Measurements from ENCODE around the gene CD200R1.

DNA sequence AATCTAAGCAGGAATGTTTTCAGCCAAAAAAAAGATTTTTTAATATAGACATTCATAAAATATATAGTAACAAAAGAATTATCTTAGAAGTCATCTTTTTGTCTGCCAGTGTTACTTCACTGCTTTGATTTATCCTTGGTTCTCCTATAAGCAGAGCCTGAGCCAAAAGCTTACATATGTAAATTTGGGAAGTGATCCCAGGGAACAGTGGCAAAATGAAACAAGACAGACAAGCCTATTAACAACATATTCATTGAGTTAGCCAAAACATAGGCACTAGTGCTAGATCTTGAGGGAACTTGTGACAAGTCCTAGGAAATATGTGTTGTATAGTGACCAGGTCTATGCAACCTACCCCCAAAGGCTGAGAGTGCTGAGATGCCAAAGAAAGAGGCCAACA lies 27.1 kb upstream of the CD200R1 start:
- TF ChIP-seq, protein P1, sequence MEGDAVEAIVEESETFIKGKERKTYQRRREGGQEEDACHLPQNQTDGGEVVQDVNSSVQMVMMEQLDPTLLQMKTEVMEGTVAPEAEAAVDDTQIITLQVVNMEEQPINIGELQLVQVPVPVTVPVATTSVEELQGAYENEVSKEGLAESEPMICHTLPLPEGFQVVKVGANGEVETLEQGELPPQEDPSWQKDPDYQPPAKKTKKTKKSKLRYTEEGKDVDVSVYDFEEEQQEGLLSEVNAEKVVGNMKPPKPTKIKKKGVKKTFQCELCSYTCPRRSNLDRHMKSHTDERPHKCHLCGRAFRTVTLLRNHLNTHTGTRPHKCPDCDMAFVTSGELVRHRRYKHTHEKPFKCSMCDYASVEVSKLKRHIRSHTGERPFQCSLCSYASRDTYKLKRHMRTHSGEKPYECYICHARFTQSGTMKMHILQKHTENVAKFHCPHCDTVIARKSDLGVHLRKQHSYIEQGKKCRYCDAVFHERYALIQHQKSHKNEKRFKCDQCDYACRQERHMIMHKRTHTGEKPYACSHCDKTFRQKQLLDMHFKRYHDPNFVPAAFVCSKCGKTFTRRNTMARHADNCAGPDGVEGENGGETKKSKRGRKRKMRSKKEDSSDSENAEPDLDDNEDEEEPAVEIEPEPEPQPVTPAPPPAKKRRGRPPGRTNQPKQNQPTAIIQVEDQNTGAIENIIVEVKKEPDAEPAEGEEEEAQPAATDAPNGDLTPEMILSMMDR (IDR thresholded peaks at IDR 0.05; ENCODE audit: insufficient read depth, low read length): no peak
- TF ChIP-seq POLR2AphosphoS5 (IDR thresholded peaks at IDR 0.05; ENCODE audit: low read depth): no peak
